ENCODE data around the gene KIF16B. TPM values are rescaled to one million over a fixed set of nuclear protein-coding genes. Genes with fewer than 3 reads are reported as not detected.

KIF16B gene
- total RNA-seq, 3 donors from 2014 or later: 23.8 to 47.9 (median 36.9) TPM

DNA sequence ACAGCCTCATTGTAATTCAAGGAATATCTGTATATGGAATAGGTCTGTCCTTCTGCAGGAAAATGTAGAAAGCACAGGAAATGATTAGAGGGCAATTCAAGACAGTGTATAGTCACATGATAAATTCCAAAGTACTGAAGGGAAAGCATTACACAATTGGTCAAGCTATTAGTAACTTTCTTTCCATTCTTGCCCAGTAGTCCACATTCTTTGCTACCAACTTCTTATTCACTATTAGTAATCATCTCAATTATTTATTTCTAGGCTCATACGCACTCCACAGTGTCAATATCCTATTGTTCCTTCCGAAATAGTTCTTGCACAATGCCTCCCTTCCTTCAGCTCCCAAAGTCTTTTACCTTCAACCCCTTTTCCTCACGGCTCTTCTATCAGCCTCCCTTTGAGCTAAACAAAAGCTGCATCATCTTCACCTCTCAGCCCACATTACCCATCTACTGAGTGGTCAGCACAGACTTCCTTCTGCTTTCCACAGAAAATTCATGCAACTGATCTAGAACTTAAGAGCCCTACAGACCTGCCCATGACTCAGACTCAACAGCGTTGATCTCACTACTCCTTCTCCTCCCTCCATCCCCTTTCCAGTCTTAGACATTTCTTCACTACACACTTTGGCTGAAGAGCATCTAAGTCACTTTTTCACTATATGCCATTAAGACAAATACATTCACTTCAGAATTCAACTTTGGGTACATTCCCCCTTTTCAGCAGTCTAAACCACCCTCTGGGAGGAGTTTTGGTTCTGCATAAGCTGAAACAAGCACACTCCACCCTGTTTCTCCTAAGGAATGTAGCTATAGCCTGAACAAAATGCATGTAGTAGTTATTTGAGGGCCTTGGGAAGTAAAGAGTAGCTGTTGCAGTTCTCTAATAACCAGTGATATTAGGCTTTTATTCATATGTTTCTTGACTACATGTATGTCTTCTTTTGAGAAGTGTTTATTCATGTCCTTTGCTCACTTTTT, 157.9 kb downstream of the KIF16B start:
- Histone ChIP-seq H3K4me1 (no peaks in the 10 kb centered on the region), H3K27ac (no peak overlapping the region), H3K36me3 (no peaks in the 10 kb centered on the region), H3K4me3 (no peak overlapping the region), H3K9me3 (peaks cover 0 to 14% of the 10 kb centered on the region in 2 donors), H3K27me3 (no peaks in the 10 kb centered on the region)
- TF ChIP-seq, protein P1, sequence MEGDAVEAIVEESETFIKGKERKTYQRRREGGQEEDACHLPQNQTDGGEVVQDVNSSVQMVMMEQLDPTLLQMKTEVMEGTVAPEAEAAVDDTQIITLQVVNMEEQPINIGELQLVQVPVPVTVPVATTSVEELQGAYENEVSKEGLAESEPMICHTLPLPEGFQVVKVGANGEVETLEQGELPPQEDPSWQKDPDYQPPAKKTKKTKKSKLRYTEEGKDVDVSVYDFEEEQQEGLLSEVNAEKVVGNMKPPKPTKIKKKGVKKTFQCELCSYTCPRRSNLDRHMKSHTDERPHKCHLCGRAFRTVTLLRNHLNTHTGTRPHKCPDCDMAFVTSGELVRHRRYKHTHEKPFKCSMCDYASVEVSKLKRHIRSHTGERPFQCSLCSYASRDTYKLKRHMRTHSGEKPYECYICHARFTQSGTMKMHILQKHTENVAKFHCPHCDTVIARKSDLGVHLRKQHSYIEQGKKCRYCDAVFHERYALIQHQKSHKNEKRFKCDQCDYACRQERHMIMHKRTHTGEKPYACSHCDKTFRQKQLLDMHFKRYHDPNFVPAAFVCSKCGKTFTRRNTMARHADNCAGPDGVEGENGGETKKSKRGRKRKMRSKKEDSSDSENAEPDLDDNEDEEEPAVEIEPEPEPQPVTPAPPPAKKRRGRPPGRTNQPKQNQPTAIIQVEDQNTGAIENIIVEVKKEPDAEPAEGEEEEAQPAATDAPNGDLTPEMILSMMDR (IDR thresholded peaks at IDR 0.05): no peak
- TF ChIP-seq POLR2A (IDR thresholded peaks at IDR 0.05) (no peak), POLR2AphosphoS5 (IDR thresholded peaks at IDR 0.05) (no peak)
- intact Hi-C loops (cut with DNase I; ENCODE audit: low total_unique reads): no loop called here
- no peak for DNase-seq (ENCODE audit: low spot score in 2 of 2)

DNA sequence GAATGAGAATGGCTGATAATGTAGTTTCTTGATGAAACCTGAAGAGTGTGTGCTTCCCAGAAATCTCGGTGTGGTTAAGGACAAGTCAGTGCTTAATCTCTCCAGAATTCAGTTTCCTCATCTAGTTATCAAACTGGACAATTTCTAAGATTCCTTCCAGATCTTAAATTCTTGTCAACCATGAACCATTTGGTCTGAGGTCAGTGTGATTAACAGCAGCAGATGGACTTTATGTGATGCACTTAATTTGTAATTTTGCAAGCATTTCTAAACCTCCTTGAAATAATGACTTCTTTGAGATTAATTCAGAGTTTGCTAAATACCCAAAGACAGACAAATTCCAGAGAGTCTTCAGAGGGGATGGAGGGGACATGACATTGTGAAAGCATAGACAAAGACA, 160.3 kb downstream of the KIF16B start:
- no peak overlapping the region for H3K4me3 ChIP-seq
- H3K36me3 ChIP-seq: no peaks in the 10 kb centered on the region
- DNase-seq (ENCODE audit: low spot score in 2 of 2): no peak
- no peak overlapping the region for H3K27ac ChIP-seq
- no peaks in the 10 kb centered on the region for H3K4me1 ChIP-seq
- TF ChIP-seq, protein P1 (IDR thresholded peaks at IDR 0.05): no peak
- no peak for TF ChIP-seq POLR2AphosphoS5 (IDR thresholded peaks at IDR 0.05)
- TF ChIP-seq POLR2A (IDR thresholded peaks at IDR 0.05): no peak
- peaks cover 0 to 16% of the 10 kb centered on the region in 2 donors for H3K9me3 ChIP-seq
- no peaks in the 10 kb centered on the region for H3K27me3 ChIP-seq
- intact Hi-C loops (cut with DNase I; ENCODE audit: low total_unique reads): no loop called here

DNA sequence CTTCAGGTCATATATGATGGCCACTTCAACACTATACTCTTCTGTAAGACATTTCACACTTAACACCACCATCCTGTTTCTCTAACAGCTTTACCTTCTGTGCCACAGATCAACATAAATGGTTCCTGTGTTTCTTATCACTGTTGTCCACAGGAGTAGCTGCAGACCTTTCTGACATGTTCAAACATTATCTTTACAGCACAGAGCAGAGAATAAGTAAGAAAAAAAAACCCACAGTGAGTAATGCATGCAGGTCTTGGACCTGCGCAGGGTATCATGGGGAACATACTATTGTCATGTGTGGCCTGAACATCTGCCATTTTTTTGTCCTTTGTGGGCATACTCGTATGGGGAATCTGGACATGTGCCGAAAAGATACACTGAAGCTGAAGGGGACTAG, 161.9 kb downstream of the KIF16B start:
- Histone ChIP-seq H3K9me3 (peaks cover 0 to 16% of the 10 kb centered on the region in 2 donors), H3K4me1 (no peaks in the 10 kb centered on the region), H3K27me3 (no peaks in the 10 kb centered on the region), H3K36me3 (no peaks in the 10 kb centered on the region), H3K4me3 (no peak overlapping the region), H3K27ac (no peak overlapping the region)
- no peak for TF ChIP-seq POLR2AphosphoS5 (IDR thresholded peaks at IDR 0.05)
- TF ChIP-seq POLR2A (IDR thresholded peaks at IDR 0.05): no peak
- TF ChIP-seq, protein P1 (IDR thresholded peaks at IDR 0.05): no peak
- no peak for DNase-seq (ENCODE audit: low spot score in 2 of 2)
- intact Hi-C loops (cut with DNase I; ENCODE audit: low total_unique reads): no loop called here

DNA sequence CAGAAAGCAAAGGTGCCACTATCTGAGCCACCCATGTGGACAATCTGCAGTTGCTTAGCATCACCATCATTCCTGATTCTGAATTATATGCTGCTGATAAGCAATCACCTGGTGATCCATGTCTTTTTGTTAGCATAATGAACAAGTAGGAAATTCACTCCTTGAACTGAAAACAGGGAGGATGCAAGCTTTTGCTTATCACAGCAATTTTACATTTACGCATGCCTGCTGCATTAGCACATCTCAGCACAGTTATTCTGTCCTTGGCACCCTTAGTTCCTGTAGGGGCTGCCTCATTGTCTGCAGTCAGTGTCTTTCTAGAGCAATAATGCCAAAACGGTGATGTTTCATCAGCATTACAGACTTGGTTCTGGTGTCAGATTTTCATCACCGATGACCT, 162.6 kb downstream of the KIF16B start:
- intact Hi-C loops (cut with DNase I; ENCODE audit: low total_unique reads): no loop called here
- H3K27me3 ChIP-seq: no peaks in the 10 kb centered on the region

More for the DNA sequence above, 162.6 kb downstream of the KIF16B start:
- Histone ChIP-seq H3K4me1 (no peaks in the 10 kb centered on the region), H3K36me3 (no peaks in the 10 kb centered on the region), H3K9me3 (peaks cover 0 to 16% of the 10 kb centered on the region in 2 donors), H3K4me3 (no peak overlapping the region), H3K27ac (no peak overlapping the region)
- DNase-seq (ENCODE audit: low spot score in 2 of 2): no peak
- TF ChIP-seq, protein P1 (IDR thresholded peaks at IDR 0.05): no peak
- TF ChIP-seq POLR2A (IDR thresholded peaks at IDR 0.05) (no peak), POLR2AphosphoS5 (IDR thresholded peaks at IDR 0.05) (no peak)

All from breast epithelium (tissue), 4 donors.